ENCODE data around the gene NKAIN2.
"Not testable (repeated sequence)": the region's sequence is repeated elsewhere in the genome, so short reads cannot be mapped to it uniquely, and the experiment has no call there.

The NKAIN2 gene

GRCh38 chr6:124699038-124699437 is 895.4 kb downstream of the NKAIN2 start:
- TF ChIP-seq CTCF (IDR thresholded peaks at IDR 0.05; ENCODE audit: low read depth, low read length, missing control alignments): no peak
- no peak for DNase-seq (ENCODE audit: low read depth)
- H3K4me3 ChIP-seq (ENCODE audit: low read depth, low read length): no peak overlapping the region
- in situ Hi-C loops (cut with HindIII; ENCODE audit: low sequenced_read_pairs): no loop called here

GRCh38 chr6:124703541-124703940 is 899.9 kb downstream of the NKAIN2 start:
- in situ Hi-C loops (cut with HindIII; ENCODE audit: low sequenced_read_pairs): no loop called here
- TF ChIP-seq CTCF (IDR thresholded peaks at IDR 0.05; ENCODE audit: low read depth, low read length, missing control alignments): no peak
- no peak overlapping the region for H3K4me3 ChIP-seq (ENCODE audit: low read depth, low read length)
- no peak for DNase-seq (ENCODE audit: low read depth)

- in situ Hi-C loops (cut with HindIII; ENCODE audit: low sequenced_read_pairs); DNase-seq (ENCODE audit: low read depth); H3K4me3 ChIP-seq (ENCODE audit: low read depth, low read length): not testable (repeated sequence)
Observed at GRCh38 chr6:124712532-124712931, 908.9 kb downstream of the NKAIN2 start.

GRCh38 chr6:124714728-124715127 is 911.1 kb downstream of the NKAIN2 start:
- TF ChIP-seq CTCF (IDR thresholded peaks at IDR 0.05; ENCODE audit: low read depth, low read length, missing control alignments): no peak
- no peak overlapping the region for H3K4me3 ChIP-seq (ENCODE audit: low read depth, low read length)
- no peak for DNase-seq (ENCODE audit: low read depth)
- in situ Hi-C loops (cut with HindIII; ENCODE audit: low sequenced_read_pairs): no loop called here

GRCh38 chr6:124719913-124720312 is 916.2 kb downstream of the NKAIN2 start:
- TF ChIP-seq CTCF (IDR thresholded peaks at IDR 0.05; ENCODE audit: low read depth, low read length, missing control alignments): no peak
- in situ Hi-C loops (cut with HindIII; ENCODE audit: low sequenced_read_pairs): no loop called here
- no peak for DNase-seq (ENCODE audit: low read depth)
- H3K4me3 ChIP-seq (ENCODE audit: low read depth, low read length): no peak overlapping the region

- TF ChIP-seq CTCF (IDR thresholded peaks at IDR 0.05; ENCODE audit: low read depth, low read length, missing control alignments): no peak
- in situ Hi-C loops (cut with HindIII; ENCODE audit: low sequenced_read_pairs): no loop called here
Observed at GRCh38 chr6:124721331-124721730, 917.7 kb downstream of the NKAIN2 start.

GRCh38 chr6:124722141-124722878 is 918.6 kb downstream of the NKAIN2 start:
- TF ChIP-seq CTCF (IDR thresholded peaks at IDR 0.05; ENCODE audit: low read depth, low read length, missing control alignments): no peak
- no peak overlapping the region for H3K4me3 ChIP-seq (ENCODE audit: low read depth, low read length)
- in situ Hi-C loops (cut with HindIII; ENCODE audit: low sequenced_read_pairs): no loop called here
- no peak for DNase-seq (ENCODE audit: low read depth)

More at GRCh38 chr6:124721331-124721730, 917.7 kb downstream of the NKAIN2 start:
- no peak for DNase-seq (ENCODE audit: low read depth)
- no peak overlapping the region for H3K4me3 ChIP-seq (ENCODE audit: low read depth, low read length)
